Measurements from ENCODE around the gene RNASEH2B.

Gene RNASEH2B

DNA sequence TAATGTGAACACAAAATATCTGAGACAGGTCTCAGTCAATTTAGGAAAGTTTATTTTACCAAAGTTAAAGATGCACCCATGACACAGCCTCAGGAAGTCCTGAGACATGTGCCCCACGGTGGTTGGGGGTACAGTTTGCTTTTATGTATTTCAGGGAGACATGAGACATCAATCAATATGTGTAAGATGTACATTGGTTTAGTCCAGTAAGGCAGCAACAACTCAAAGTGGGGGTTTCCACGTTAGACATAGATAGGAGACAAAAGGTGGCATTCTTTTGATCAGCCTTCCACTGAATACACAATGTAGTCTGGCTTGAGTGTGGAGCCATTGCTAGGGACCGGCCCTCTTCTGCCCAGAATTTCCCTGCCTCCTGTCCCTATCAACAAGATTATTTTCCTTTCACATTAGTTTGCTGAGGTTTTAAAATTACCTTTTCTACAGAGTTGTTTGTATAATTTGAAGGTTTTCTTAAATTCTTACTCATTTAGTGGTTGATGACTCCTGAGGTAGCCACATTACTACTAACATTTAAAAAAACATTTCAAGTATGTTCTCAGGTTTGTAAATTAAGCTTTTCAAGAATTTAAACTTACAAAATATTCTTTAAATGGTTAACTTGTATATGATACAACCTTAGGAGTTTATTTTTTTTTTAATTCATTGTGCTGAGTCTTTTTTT, 33.2 kb downstream of the RNASEH2B start:
- no peak for DNase-seq

GRCh38 chr13:50945669-50946068, 36.1 kb downstream of the RNASEH2B start:
- DNase-seq: no peak

GRCh38 chr13:50948601-50949000, 39.0 kb downstream of the RNASEH2B start:
- DNase-seq: no peak

DNA sequence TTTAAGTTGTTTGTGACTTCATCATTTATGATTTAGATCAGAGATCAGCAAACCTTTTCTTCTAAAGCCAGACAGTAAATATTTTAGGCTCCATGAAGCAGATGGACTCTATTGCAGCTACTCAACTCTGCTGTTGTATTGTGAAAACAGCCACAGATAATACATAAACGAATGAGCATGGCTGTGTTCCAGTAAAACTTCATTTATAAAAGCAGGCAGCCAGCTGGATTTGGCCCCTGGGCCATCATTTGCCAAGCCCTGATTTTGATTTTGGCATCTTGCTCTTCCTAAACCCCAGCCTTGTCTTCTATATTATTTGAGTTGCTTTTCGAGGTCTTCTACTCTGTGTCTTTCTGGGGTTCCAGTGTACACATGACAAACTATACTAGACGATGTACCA, 41.3 kb downstream of the RNASEH2B start:
- DNase-seq: no peak

GRCh38 chr13:50951366-50951765, 41.8 kb downstream of the RNASEH2B start:
- DNase-seq: no peak

DNA sequence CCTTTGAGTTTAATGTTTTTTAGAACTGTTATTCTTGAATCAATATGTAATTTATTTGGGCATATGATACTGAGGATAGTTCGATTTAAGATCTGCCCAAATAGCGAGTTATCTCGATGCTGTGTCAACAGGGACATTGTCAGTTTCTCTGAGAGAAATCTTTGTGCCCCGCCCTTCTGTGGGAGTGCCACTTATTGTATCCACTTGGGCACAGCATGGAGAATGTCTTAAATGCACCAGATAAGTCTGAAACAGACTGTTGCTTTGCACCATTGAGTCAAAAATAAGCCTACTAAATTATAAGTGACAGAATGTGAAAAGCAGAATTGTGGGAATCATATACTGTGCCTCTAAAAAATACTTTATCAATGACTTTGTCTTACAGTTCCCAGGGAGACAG, 45.6 kb downstream of the RNASEH2B start:
- DNase-seq: no peak

DNA sequence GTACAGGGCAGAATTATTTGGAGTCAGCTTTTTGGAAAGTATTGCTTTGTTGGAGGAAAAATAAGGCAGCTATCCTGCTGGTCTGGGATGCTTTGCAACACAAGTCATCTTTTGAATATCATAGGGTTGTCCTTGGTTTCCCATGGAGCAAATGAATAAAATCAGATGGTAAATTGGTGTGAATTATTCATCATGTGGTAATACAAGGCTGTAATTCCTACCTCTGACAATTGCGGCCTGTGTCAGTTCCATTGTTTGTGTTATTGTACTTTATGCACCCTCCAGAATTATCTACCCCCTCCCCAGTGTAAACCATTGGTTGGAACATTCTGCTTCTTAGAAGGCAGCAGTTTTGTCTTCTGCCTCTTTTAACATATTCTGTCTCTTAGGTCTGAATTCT, 46.2 kb downstream of the RNASEH2B start:
- no peak for DNase-seq

DNA sequence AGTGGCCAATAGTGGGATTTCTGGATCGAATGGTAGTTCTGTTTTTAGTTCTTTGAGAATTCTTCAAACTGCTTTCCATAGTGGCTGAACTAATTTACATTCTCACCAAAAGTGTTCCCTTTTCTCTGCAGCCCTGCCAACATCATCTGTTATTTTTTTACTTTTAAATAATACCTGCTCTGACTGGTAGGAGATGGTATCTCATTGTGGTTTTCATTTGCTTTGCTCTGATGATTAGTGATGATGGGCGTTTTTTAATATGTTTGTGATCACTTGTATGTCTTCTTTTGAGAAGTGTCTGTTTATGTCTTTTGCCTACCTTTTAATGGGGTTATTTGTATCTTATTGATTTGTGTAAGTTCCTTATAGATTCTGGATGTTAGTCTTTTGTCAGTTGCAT, 48.0 kb downstream of the RNASEH2B start:
- DNase-seq: no peak

- no peak for DNase-seq
These were observed 60.1 kb downstream of the RNASEH2B start for GRCh38 chr13:50969691-50970090.

GRCh38 chr13:50970956-50971355, 61.4 kb downstream of the RNASEH2B start:
- no peak for DNase-seq

DNA sequence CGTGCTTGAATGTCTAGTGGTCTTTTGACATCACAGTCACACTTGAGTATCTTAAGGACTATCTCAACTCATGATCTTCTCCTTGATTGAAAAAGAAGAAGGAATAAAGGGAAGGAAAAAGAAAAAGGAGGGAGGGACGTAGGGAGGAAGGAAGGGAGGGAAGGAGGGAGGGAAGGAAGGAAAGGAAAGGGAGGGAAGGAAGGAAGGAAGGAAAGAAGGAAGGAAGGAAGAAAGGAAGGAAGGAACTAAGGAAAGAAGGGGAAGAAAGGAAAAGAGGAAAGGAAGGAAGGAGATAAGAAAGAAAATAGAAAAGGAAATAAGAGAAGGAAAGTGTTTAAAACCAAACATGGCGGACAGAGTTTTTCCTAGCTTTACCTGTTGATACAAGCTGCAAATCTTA, 64.7 kb downstream of the RNASEH2B start:
- DNase-seq: no peak

- DNase-seq: no peak
These were observed 69.6 kb downstream of the RNASEH2B start for GRCh38 chr13:50979187-50979586.

GRCh38 chr13:50981686-50982085, 72.1 kb downstream of the RNASEH2B start:
- no peak for DNase-seq

- DNase-seq: no peak
These were observed 79.9 kb downstream of the RNASEH2B start for GRCh38 chr13:50989476-50989875.

DNA sequence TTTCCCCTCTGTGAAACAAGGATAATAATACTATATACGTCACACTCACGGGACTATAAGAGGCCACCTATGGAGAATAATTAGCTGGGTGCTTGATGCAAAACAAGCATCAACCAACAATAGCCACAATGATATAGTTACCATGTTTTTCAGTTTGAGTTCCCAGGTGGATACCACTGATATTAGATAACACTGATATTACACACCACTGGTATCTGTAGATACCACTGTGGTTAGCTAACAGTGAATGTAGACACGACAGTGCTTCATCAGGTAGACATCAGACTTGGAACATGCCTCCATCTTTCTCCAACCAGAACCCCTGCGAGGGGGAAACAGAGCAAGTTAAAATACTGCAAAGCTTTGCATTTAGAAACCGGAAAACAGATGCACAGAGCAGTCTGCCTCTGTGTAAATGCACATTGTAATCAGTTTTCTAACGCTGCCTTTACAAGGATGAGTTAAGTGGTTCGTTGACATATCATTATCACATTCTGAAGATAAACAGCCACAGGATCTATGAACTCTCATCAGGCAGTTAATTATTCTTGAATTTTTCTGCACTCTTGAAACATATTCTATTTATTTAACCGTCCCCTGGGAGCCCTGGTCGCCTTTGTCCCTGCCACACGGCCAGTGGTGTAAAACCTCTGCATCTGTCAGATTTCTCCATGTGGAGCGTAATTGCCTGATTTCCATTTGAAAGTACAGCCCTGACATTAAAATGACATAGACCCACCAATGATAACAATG, 80.7 kb downstream of the RNASEH2B start:
- no peak for DNase-seq

- DNase-seq: no peak
These were observed 81.4 kb downstream of the RNASEH2B start for GRCh38 chr13:50990818-50991506.

DNA sequence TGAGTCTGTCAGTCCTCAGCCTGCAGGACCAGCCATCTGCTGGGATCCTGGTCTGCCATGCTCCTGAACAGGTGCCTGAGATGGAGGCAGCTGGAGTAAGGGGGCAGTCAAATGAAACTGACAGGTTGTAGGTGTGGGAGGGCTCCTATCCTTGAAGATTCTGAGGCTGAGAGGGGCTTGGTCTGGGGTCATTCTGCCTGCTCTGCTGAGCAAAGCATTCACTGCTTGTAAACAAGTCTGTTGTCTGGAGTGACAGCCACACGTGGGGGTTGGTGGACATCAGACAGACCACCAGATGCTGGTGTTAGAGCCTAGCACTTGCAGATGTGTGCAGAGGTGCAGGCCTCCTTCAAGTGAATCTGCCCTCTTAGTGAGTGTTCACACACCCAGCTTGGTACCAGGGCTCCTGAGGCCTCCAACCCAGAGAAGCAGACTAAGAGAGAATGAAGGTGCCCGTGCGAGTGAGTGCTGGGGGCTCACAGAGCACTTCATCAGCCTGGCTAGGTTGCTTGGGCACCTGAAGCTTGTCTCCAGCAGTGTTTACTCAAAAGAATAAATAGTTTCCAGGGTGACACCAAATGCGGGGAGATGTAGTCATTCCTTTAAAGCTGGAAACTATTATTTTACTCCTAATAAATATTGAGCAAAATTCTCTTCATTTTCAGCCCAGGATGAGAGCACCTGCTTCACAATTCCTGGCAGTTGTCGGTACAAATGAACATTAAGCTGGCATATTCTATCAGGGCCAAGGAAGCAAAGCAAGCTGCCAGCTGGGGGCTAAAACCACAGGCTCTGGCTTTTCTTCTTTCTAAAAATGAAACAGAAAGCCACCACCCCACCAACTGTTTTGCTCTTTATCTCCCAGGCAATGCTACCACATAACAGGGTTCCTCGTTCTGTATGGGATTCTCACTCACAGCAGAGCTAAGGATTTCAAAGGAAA, 82.3 kb downstream of the RNASEH2B start:
- DNase-seq: no peak

DNA sequence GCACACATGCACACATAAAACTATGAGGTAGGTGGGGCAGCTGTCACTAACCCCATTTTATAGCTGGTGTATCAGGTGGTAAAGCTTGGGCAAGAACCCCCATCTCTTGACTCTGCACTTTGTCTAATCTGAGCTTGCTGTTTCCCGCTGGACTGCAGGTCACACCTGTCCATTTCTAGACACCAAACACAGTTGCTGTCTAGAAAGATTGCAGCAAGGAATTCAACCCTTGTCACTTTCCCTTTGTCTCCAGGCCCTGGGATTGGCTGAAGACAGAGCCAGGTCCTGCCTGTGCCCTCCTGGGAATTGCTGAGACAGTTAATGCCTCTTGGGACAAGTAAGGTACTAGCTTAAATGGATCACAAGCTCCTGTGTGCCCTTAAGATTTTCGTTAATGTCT, 83.8 kb downstream of the RNASEH2B start:
- no peak for DNase-seq

DNA sequence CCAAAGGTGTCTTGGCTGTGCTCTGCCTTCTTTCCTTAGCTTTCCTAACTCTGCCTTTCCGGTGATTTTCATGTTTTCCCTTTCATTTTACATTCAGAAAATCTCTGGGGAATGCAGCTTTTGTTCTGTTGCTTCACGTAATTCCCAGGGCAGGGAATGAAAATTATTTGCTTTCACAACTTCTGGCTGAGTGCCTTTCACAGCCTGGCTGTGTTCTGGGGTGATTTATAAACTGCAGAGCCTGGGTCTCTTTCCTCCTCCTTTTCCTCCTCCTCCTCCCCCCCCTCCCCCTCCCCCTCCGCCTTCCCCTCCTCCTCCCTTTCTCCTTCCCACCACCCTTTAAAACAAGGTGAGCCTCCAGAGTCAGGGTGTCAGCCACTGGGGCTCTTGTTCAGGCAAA, 84.3 kb downstream of the RNASEH2B start:
- no peak for DNase-seq

GRCh38 chr13:50994651-50995050, 85.1 kb downstream of the RNASEH2B start:
- no peak for DNase-seq

DNA sequence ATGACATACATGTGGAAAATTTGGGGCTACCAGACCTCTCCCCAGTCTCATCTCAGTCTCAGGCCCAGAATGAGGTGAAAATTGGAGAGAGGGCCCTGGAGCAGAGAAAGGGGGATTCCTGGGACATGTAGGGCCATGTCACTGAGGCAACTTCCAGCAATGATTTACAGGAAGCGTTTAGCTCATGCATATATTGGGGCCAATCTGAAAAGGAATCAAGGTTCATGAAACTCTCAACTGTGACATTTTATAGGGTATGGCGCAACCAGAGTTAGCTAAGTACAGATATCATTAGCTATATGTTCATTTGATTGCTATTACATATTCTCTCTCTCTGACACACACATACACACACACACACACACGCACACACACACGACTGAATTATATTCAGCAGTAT, 86.3 kb downstream of the RNASEH2B start:
- DNase-seq: no peak

- no peak for DNase-seq
These were observed 88.7 kb downstream of the RNASEH2B start for GRCh38 chr13:50998326-50998725.

DNA sequence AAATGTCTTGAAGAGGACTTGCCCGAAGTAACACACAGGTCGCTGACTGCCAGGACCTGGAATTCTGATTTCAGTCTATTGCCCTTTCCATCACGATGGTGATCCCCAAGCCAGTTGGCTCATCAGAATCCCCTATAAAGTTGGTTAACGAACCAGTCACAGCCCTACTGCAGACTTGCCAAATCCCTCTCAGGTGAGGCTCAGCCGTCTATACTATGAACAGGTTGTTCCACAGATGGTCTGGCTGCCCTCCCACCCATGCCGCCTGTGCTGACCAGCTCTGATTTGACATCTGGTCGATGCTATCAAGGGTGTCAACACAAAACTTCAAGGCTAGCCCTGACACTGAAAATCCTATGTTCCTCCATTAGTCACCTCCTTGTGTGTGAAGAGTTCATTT, 90.0 kb downstream of the RNASEH2B start:
- no peak for DNase-seq

Data from activated CD4-positive, alpha-beta T cell treated with anti-CD3 and anti-CD28 coated beads, Interleukin-2, amount 50 U/mL, for 1 hour (primary cell).